Measurements from ENCODE around the gene HSFX2. TPM values are rescaled to one million over a fixed set of nuclear protein-coding genes. Genes with fewer than 3 reads are reported as not detected.

HSFX2 gene
- total and polyA plus RNA-seq, 9 of the 15 experiments (the other 6 are each of a cell fraction or from before 2014, with no cell fraction given), result 0.10 to 0.18 (median 0.11) TPM; not detected in 6

GRCh38 chrX:149630681-149631233 lies 35.6 kb upstream of the HSFX2 start:
- peak overlapping the region; percentile 44 to 92 for H3K9ac ChIP-seq (ENCODE audit: insufficient read depth in 1 of 2, low read depth in 2 of 2, low read length in 2 of 2)
- peaks cover 0 to 11% of the 10 kb centered on the region in 2 experiments; a peak in 2 of 5 replicates for H3K4me1 ChIP-seq (replicated peaks in 1 of 2; ENCODE audit: control insufficient read depth in 2 of 2, insufficient read depth in 2 of 2, low read length in 2 of 2)
- ChIA-PET POLR2A (no interaction called here), CTCF (ENCODE audit: low intra/inter-chr PET ratio) (no interaction called here)
- FAIRE-seq (peak; percentile 29), DNase-seq (ENCODE audit: extremely low read depth in 1 of 4, low spot score in 3 of 4) (peak in 3 of 4 experiments; percentile 16 to 33 (median 21)), ATAC-seq (peak; percentile 79)
- 16% methylated on average over 8 of the region's 16 CpGs for WGBS (ENCODE audit: insufficient coverage, low coverage, missing lambda C conversion rate)
- H3K9me1 ChIP-seq (ENCODE audit: control insufficient read depth, insufficient read depth, low read length), result no peaks in the 10 kb centered on the region
- BruUV-seq (replicated peaks), result TSS peak; percentile 37
- intact Hi-C loops (cut with micrococcal nuclease) (no loop called here), in situ Hi-C loops (cut with MboI) (loop anchor here (25.0 kb wide), 1 partner anchor 118 kb away; the partner anchor contains the start of gene IDS)
- H3K4me2 ChIP-seq (ENCODE audit: insufficient read depth, low read length), result peak overlapping the region; percentile 78
- H3K27ac ChIP-seq (ENCODE audit: extremely low read depth, low read depth, low read length), result no peak overlapping the region
- peak overlapping the region; percentile 74 for H2AFZ ChIP-seq (ENCODE audit: low read depth, low read length)
- H3K4me3 ChIP-seq, result peak overlapping the region; percentile 58
- 0 out of 2 replicates have a peak, but pooled peaks cover 4% of the 10 kb centered on the region for H4K20me1 ChIP-seq (replicated peaks; ENCODE audit: control insufficient read depth, insufficient read depth, low read length)
- H3K9me3 ChIP-seq (replicated peaks; ENCODE audit: control insufficient read depth, insufficient read depth, low read depth, low read length), result no peaks in the 10 kb centered on the region; the same call in 1 of the 2 replicates
- 0 out of 6 replicates have a peak, but pooled peaks of 1 of the 3 experiments have one; percentile 9 for TF ChIP-seq CTCF (IDR thresholded peaks at IDR 0.05 in 2 of 3, conservative IDR thresholded peaks at IDR 0.05 in 1 of 3; ENCODE audit: insufficient read depth in 2 of 3, low read depth in 1 of 3, low read length in 3 of 3)
- TF ChIP-seq ELK1 (CRISPR knock-in tag; IDR thresholded peaks at IDR 0.05), result no peak
- TF ChIP-seq KDM5B (IDR thresholded peaks at IDR 0.05; ENCODE audit: insufficient replicate concordance, low read depth, low read length), result peak; percentile 16
- no peaks in the 10 kb centered on the region for H3K36me3 ChIP-seq (ENCODE audit: control insufficient read depth, insufficient read depth, low read length)
- peaks cover 0 to 9% of the 10 kb centered on the region in 2 experiments; a peak in 2 of 5 replicates for H3K27me3 ChIP-seq (ENCODE audit: control insufficient read depth in 2 of 2, insufficient read depth in 2 of 2, low read length in 2 of 2)
- peaks cover 2% of the 10 kb centered on the region; the same call in 1 of the 3 replicates for H3K79me2 ChIP-seq (ENCODE audit: control insufficient read depth, insufficient read depth, low read length)
